Esophagus squamous epithelium (tissue), 4 donors: ENCODE results near the gene PCDH11X.
"Not testable (repeated sequence)": the region's sequence is repeated elsewhere in the genome, so short reads cannot be mapped to it uniquely, and the experiment has no call there.

ENCODE experiments used
- CTCF ChIP-seq, 6 experiments: fragments of 450-650 bp in 4 of 6; fragments of 200-600 bp in 2 of 6; sonication (generic) in 2 of 6; IDR thresholded peaks; one replicate each; pipeline ENCODE4 v1.5.1; 2016 to 2019; ENCODE audit warnings: antibody characterized with exemption in 6 of 6, mild to moderate bottlenecking in 4 of 6, moderate library complexity in 4 of 6
- POLR2A ChIP-seq, 4 donors: fragments of 450-650 bp; IDR thresholded peaks; one replicate each; pipeline ENCODE4 v1.6.1; 2017; ENCODE audit warnings: antibody characterized with exemption in 4 of 4, mild to moderate bottlenecking in 4 of 4, moderate library complexity in 3 of 4

- not testable (repeated sequence) for TF ChIP-seq CTCF, POLR2A (IDR thresholded peaks at IDR 0.05)
Observed at GRCh38 chrX:91779135-91779534, at the start of gene PCDH11X.
